22Rv1 (cell line): Measurements from ENCODE around the gene ARHGEF4.
A peak's percentile ranks its signal among the peaks of the same experiment; 100 is the strongest.

ENCODE experiments used
- H3K27ac ChIP-seq: fragments of 450-650 bp; 2 replicates; pipeline ENCODE4 v1.5.1; 2017
- CTCF ChIP-seq: fragments of 450-650 bp; IDR thresholded peaks from 2 replicates; pipeline ENCODE4 v1.5.1; 2017; ENCODE audit warnings: mild to moderate bottlenecking
- ZFX ChIP-seq: fragments of 450-650 bp; IDR thresholded peaks from 2 replicates; pipeline ENCODE4 v1.6.1; 2017; ENCODE audit warnings: antibody characterized with exemption, borderline replicate concordance

The ARHGEF4 gene

GRCh38 chr2:130915595-130916437 is 79.1 kb downstream of the ARHGEF4 start:
- H3K27ac ChIP-seq, result no peak overlapping the region
- TF ChIP-seq CTCF, result no peak
- no peak for TF ChIP-seq ZFX

GRCh38 chr2:130916438-130916705 is 79.7 kb downstream of the ARHGEF4 start:
- no peak overlapping the region for H3K27ac ChIP-seq
- no peak for TF ChIP-seq CTCF
- no peak for TF ChIP-seq ZFX

- no peak overlapping the region for H3K27ac ChIP-seq
- TF ChIP-seq ZFX (no peak), CTCF (no peak)
Observed at GRCh38 chr2:130917006-130917688, 80.4 kb downstream of the ARHGEF4 start.

GRCh38 chr2:130918393-130918792 is 81.7 kb downstream of the ARHGEF4 start:
- no peak for TF ChIP-seq ZFX
- no peak for TF ChIP-seq CTCF
- H3K27ac ChIP-seq, result no peak overlapping the region

- TF ChIP-seq ZFX (no peak), CTCF (peak; percentile 79)
- H3K27ac ChIP-seq, result no peak overlapping the region
Observed at GRCh38 chr2:130920415-130921163, 83.9 kb downstream of the ARHGEF4 start.

DNA sequence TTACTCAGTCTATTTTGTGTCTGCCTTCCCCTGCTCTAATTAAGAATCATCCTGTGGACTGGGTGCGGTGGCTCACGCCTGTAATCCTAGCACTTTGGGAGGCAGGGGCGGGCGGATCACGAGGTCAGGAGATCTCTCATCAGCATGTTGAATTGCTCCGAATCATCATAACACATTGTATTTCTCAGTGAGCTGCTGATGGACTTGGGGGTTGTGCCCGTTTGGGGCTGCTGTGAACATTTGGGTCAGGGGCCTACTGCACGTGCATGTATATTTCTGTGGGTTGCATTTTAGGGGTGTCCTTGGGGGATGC is 84.4 kb downstream of the ARHGEF4 start:
- TF ChIP-seq ZFX (no peak), CTCF (no peak)
- no peak overlapping the region for H3K27ac ChIP-seq

- TF ChIP-seq ZFX (no peak), CTCF (no peak)
- H3K27ac ChIP-seq, result no peak overlapping the region
Observed at GRCh38 chr2:130922417-130922816, 85.7 kb downstream of the ARHGEF4 start.
